ENCODE data around the gene TMEM11.

- TF ChIP-seq CTCF (conservative IDR thresholded peaks at IDR 0.05; ENCODE audit: low read depth, low read length) (no peak), EZH2 (IDR thresholded peaks at IDR 0.05; ENCODE audit: borderline replicate concordance, low read depth, low read length, poor library complexity, severe bottlenecking) (no peak)
Measured at GRCh38 chr17:21245639-21246084, 31.7 kb upstream of the TMEM11 start.
